SK-N-SH treated with all-trans-retinoic acid at 6 μM for 48 hours (cell line): ENCODE measurements around the gene SLAIN2.

Experiments
- ATAC-seq: fragments of 200-7000 bp; cut with Tn5 transposase; 3 replicates; pipeline ENCODE4 v1.9.1; 2020; ENCODE audit warnings: mild to moderate bottlenecking, moderate library complexity
- ARNTL ChIP-seq: fragments of 450-650 bp; formaldehyde crosslinking; IDR thresholded peaks from 2 replicates; pipeline ENCODE4 v1.5.0; 2020; ENCODE audit warnings: low read depth, mild to moderate bottlenecking, moderate library complexity, borderline replicate concordance
- CREB5 ChIP-seq: fragments of 250-450 bp; sonication (Bioruptor Pico); IDR thresholded peaks from 2 replicates; pipeline ENCODE4 v1.5.1; 2020; ENCODE audit warnings: low read depth, mild to moderate bottlenecking, moderate library complexity
- CSDC2 ChIP-seq: fragments of 250-450 bp; sonication (Bioruptor Pico); IDR thresholded peaks from 2 replicates; pipeline ENCODE4 v1.5.0; 2020; ENCODE audit warnings: mild to moderate bottlenecking, moderate library complexity
- ESRRG ChIP-seq: fragments of 250-450 bp; sonication (Bioruptor Pico); IDR thresholded peaks from 2 replicates; pipeline ENCODE4 v1.6.1; 2021; ENCODE audit warnings: mild to moderate bottlenecking
- GLIS3 ChIP-seq: fragments of 250-450 bp; sonication (Bioruptor Pico); IDR thresholded peaks from 2 replicates; pipeline ENCODE4 v1.5.0; 2020; ENCODE audit warnings: mild to moderate bottlenecking, moderate library complexity
- ISL1 ChIP-seq: fragments of 250-450 bp; sonication (Bioruptor Pico); IDR thresholded peaks from 2 replicates; pipeline ENCODE4 v2.1.2; 2022; ENCODE audit warnings: mild to moderate bottlenecking, moderate library complexity
- OSR1 ChIP-seq: fragments of 250-450 bp; sonication (Bioruptor Pico); IDR thresholded peaks from 2 replicates; pipeline ENCODE4 v1.8.0; 2022; ENCODE audit warnings: moderate library complexity, mild to moderate bottlenecking, inconsistent platforms
- PATZ1 ChIP-seq: fragments of 250-450 bp; sonication (Bioruptor Pico); IDR thresholded peaks from 2 replicates; pipeline ENCODE4 v1.8.0; 2020; ENCODE audit warnings: mild to moderate bottlenecking, moderate library complexity, borderline replicate concordance
- POU6F1 ChIP-seq: fragments of 250-450 bp; sonication (Bioruptor Pico); IDR thresholded peaks from 2 replicates; pipeline ENCODE4 v1.8.0; 2021; ENCODE audit warnings: low read depth, mild to moderate bottlenecking, moderate library complexity, borderline replicate concordance
- RARB ChIP-seq: fragments of 250-450 bp; sonication (Bioruptor Pico); IDR thresholded peaks from 2 replicates; pipeline ENCODE4 v1.8.0; 2021; ENCODE audit warnings: mild to moderate bottlenecking, moderate library complexity
- SNAI2 ChIP-seq: fragments of 250-450 bp; sonication (Bioruptor Pico); IDR thresholded peaks from 2 replicates; pipeline ENCODE4 v1.5.0; 2020; ENCODE audit warnings: mild to moderate bottlenecking, moderate library complexity
- TCF4 ChIP-seq: fragments of 250-450 bp; sonication (Bioruptor Pico); IDR thresholded peaks from 2 replicates; pipeline ENCODE4 v1.8.0; 2021; ENCODE audit warnings: mild to moderate bottlenecking, moderate library complexity, borderline replicate concordance
- TOX ChIP-seq: fragments of 250-450 bp; sonication (Bioruptor Pico); IDR thresholded peaks from 2 replicates; pipeline ENCODE4 v1.8.0; 2021; ENCODE audit warnings: mild to moderate bottlenecking, moderate library complexity, borderline replicate concordance
- TSHZ2 ChIP-seq: fragments of 250-450 bp; sonication (Bioruptor Pico); IDR thresholded peaks from 2 replicates; pipeline ENCODE4 v1.5.0; 2020; ENCODE audit warnings: mild to moderate bottlenecking, moderate library complexity
- ZC3H10 ChIP-seq: fragments of 250-450 bp; sonication (Bioruptor Pico); IDR thresholded peaks from 2 replicates; pipeline ENCODE4 v1.5.1; 2021; ENCODE audit warnings: mild to moderate bottlenecking, moderate library complexity
- ZFP3 ChIP-seq: fragments of 250-450 bp; sonication (Bioruptor Pico); IDR thresholded peaks from 2 replicates; pipeline ENCODE4 v1.5.0; 2020; ENCODE audit warnings: mild to moderate bottlenecking, moderate library complexity
- ZFP30 ChIP-seq: fragments of 450-650 bp; formaldehyde crosslinking; IDR thresholded peaks from 2 replicates; pipeline ENCODE4 v1.5.0; 2022; ENCODE audit warnings: mild to moderate bottlenecking, moderate library complexity
- ZNF565 ChIP-seq: fragments of 450-650 bp; formaldehyde crosslinking; conservative IDR thresholded peaks from 2 replicates; pipeline ENCODE4 v1.5.0; 2020; ENCODE audit warnings: low read depth, mild to moderate bottlenecking, moderate library complexity
- ZNF70 ChIP-seq: fragments of 450-650 bp; formaldehyde crosslinking; IDR thresholded peaks from 2 replicates; pipeline ENCODE4 v1.5.0; 2020; ENCODE audit warnings: mild to moderate bottlenecking, moderate library complexity
- ZNF8 ChIP-seq: fragments of 450-650 bp; formaldehyde crosslinking; IDR thresholded peaks from 2 replicates; pipeline ENCODE4 v1.5.0; 2020; ENCODE audit warnings: mild to moderate bottlenecking, moderate library complexity

Gene SLAIN2

DNA sequence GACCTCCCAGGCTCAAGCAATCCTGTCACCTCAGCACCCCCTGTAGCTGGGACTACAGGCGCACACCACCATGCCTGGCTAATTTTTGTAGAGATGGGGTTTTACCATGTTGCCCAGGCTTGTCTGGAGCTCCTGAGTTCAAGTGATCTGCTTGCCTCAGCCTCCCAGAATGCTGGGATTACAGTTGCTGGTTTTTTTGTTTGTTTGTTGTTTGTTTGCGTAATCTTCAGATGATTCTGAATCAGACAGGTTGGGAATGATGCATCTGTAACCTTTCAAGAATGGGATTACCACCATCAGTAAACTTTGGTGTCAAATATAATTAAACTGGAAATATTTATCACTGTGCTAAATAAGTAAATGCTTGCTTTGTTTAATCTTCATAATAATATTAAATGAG lies 79.8 kb downstream of the SLAIN2 start:
- ATAC-seq, result no peak
- TF ChIP-seq SNAI2 (CRISPR knock-in tag) (no peak), TSHZ2 (CRISPR knock-in tag) (no peak), ZNF70 (CRISPR knock-in tag) (no peak)

DNA sequence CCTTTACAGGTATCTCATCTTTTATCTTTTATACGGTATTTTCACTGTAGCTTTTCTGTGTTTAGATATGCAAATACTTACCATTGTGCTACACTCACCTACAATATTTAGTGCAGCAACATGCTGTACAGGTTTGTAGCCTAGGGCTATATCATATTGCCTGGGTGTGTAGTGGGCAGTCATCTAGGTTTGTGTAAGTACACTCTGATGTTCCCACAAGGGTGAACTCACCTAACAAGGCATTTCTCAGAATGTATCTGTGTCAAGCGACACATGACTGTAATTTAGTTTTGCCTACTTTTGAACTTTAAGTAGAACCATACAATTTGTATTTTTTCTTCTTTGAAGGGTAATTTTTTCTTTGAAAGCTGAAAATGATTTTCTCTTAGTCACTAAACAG lies 87.6 kb downstream of the SLAIN2 start:
- no peak for TF ChIP-seq ZNF70 (CRISPR knock-in tag)
- TF ChIP-seq POU6F1 (CRISPR knock-in tag), result no peak
- no peak for TF ChIP-seq ZFP30 (CRISPR knock-in tag)
- TF ChIP-seq CREB5, result no peak
- TF ChIP-seq ARNTL (CRISPR knock-in tag), result no peak
- no peak for TF ChIP-seq TCF4 (CRISPR knock-in tag)
- TF ChIP-seq ZNF8 (CRISPR knock-in tag), result no peak
- no peak for TF ChIP-seq GLIS3
- no peak for TF ChIP-seq PATZ1 (CRISPR knock-in tag)
- no peak for TF ChIP-seq OSR1 (CRISPR knock-in tag)
- TF ChIP-seq ZFP3 (CRISPR knock-in tag), result no peak
- TF ChIP-seq RARB (CRISPR knock-in tag), result no peak
- TF ChIP-seq ISL1, result no peak
- TF ChIP-seq CSDC2, result no peak
- no peak for TF ChIP-seq TOX (CRISPR knock-in tag)
- TF ChIP-seq ZC3H10, result no peak
- no peak for ATAC-seq

- no peak for ATAC-seq
- TF ChIP-seq ZC3H10 (no peak), SNAI2 (CRISPR knock-in tag) (no peak), ZNF565 (no peak), ESRRG (CRISPR knock-in tag) (no peak), POU6F1 (CRISPR knock-in tag) (no peak), TCF4 (CRISPR knock-in tag) (no peak), ZNF8 (CRISPR knock-in tag) (no peak)
Measured at GRCh38 chr4:48429709-48430474, 88.6 kb downstream of the SLAIN2 start.
